Measurements from ENCODE around the gene ERCC5.

GRCh38 chr13:102839462-102839861 lies 6.4 kb upstream of the ERCC5 start:
- TF ChIP-seq CTCF (IDR thresholded peaks at IDR 0.05; ENCODE audit: insufficient read depth, low read length), result no peak
- TF ChIP-seq POLR2AphosphoS5 (IDR thresholded peaks at IDR 0.05; ENCODE audit: low read depth), result no peak
